ENCODE measurements around the gene ADAR.
A peak's percentile ranks its signal among the peaks of the same experiment; 100 is the strongest.
"Not testable (repeated sequence)": the region's sequence is repeated elsewhere in the genome, so short reads cannot be mapped to it uniquely, and the experiment has no call there.

The ADAR gene, protein sequence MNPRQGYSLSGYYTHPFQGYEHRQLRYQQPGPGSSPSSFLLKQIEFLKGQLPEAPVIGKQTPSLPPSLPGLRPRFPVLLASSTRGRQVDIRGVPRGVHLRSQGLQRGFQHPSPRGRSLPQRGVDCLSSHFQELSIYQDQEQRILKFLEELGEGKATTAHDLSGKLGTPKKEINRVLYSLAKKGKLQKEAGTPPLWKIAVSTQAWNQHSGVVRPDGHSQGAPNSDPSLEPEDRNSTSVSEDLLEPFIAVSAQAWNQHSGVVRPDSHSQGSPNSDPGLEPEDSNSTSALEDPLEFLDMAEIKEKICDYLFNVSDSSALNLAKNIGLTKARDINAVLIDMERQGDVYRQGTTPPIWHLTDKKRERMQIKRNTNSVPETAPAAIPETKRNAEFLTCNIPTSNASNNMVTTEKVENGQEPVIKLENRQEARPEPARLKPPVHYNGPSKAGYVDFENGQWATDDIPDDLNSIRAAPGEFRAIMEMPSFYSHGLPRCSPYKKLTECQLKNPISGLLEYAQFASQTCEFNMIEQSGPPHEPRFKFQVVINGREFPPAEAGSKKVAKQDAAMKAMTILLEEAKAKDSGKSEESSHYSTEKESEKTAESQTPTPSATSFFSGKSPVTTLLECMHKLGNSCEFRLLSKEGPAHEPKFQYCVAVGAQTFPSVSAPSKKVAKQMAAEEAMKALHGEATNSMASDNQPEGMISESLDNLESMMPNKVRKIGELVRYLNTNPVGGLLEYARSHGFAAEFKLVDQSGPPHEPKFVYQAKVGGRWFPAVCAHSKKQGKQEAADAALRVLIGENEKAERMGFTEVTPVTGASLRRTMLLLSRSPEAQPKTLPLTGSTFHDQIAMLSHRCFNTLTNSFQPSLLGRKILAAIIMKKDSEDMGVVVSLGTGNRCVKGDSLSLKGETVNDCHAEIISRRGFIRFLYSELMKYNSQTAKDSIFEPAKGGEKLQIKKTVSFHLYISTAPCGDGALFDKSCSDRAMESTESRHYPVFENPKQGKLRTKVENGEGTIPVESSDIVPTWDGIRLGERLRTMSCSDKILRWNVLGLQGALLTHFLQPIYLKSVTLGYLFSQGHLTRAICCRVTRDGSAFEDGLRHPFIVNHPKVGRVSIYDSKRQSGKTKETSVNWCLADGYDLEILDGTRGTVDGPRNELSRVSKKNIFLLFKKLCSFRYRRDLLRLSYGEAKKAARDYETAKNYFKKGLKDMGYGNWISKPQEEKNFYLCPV

DNA sequence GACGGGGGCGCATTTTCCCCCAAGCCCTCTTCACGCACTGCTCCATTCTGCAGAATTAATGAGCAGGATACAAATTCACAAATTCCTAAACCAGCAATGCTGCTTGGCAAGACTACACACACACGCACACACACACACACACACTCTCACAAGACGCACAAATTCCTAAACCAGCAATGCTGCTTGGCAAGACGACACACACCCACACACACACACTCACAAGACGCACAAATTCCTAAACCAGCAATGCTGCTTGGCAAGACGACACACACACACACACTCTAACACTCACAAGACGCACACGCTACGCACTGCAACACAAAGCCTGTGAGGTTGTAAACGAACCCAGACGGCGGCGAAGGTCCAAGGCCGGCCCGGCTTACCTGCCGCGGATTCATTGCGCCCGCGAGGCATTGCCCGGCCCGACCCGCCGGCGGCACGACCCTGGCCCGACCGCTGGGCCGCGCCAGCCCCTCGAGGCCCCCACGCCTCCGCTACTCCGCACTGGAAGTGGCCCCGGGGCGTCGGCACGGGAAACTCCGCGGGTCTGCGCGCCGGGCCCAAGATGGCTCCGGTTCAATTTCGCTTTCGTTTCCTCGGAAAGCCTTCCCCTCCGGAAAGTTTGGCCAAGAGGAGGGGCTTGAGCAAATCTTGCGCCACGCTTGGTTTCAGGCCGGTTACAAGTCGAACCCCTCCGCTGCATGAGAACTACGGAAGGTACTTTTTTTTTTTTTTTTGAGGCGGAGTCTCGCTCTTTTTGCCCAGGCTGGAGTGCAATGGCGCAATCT, at the start of gene ADAR:
Gene ADAR, minus strand, starts transcription at position 578 of the 788 bp plus-strand sequence. Its CDS starts 180 bp downstream, at position 398.
- DNase-seq (ENCODE audit: low read depth in 2 of 2, low spot score in 1 of 2) = peak; percentile 71 to 85

DNA sequence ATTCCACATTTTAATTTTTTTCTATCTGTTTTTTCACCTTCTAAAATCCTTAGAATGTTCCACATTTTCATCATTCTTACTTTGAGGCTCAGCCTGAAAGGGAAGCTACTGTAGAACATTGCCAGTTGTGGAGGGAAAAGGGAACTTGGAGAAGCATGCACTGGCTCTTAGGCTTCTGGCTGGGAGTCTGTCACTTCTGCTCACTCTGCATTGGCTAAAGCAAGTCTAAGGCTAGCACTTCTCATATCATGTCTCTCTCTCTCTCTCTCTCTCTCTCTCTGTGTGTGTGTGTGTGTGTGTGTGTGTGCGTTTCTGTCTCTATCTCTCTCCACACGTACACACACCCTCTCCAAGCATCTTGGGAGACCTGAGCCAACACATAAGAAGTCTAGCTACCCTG, 49.6 kb upstream of the ADAR start:
- DNase-seq (ENCODE audit: low read depth in 2 of 2, low spot score in 1 of 2) = no peak

DNA sequence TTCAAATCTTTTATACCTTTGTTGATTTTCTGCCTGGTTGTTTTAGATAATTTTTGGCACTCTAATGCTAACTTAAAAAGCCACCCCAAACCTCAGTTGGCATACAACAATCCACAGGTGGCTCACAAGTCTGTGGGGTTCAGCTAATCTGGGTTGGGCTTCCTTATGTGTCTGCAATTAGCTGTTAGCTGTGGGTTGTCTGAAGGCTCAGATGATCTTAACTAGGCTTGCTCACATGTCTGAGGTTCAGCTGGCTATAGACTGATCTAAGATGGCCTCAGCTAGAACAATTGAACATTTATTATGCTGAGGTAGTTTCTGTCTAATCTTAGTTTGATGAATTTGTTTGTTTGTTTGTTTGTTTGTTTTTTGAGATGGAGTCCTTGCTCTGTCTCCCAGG, 44.9 kb upstream of the ADAR start:
- DNase-seq (ENCODE audit: low read depth in 2 of 2, low spot score in 1 of 2) = no peak

DNA sequence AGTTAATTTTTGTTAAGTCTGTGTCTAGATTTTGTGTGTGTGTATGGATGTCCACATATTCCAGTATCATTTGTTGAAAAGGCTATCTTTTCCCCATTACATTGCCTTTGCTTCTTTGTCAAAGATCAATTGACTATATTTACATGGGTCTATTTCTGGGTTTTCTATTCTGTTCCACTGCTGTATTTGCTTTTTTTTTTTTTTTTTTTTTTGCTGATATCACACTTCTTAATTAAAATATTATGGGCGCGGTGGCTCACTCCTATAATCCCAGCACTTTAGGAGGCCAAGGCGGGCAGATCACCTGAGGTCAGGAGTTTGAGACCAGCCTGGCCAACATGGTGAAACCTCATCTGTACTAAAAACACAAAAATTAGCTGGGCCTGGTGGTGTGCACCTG, 36.7 kb upstream of the ADAR start:
- DNase-seq (ENCODE audit: low read depth in 2 of 2, low spot score in 1 of 2) = not testable (repeated sequence)

DNA sequence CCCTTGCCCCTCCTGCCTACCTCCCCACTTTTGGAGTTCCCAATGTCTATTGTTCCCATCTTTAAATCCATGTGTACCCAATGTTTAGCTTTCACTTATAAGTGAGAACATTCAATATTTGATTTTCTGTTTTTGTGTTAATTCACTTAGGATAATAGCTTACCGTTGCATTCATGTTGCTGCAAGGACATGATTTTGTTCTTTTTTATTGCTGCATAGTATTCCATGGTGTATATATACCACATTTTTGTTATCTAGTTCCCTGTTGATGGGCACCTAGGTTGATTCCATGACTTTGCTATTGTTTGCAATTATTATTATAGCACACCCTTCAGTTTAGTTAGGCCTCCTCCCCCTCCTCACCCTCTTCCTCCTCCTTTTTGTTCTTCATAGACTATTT, 33.5 kb upstream of the ADAR start:
- DNase-seq (ENCODE audit: low read depth in 2 of 2, low spot score in 1 of 2) = no peak

DNA sequence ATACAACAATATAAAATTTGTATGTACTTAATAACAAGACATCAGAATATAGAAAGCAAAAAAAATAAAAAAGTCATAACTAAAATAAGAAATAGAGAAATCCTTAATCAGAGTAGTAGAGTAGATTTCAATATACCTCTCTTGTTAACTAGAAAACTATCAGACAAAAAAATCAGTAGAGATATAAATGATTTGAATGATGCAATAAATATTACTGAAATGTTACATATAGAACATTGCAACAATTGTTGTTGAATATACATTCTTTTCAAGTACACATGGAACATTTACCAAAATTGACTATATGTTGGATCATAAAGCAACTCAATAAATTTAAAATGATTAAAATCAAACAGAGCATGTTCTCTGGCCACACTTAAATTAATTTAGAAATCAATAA, 31.9 kb upstream of the ADAR start:
- no peak for DNase-seq (ENCODE audit: low read depth in 2 of 2, low spot score in 1 of 2)

DNA sequence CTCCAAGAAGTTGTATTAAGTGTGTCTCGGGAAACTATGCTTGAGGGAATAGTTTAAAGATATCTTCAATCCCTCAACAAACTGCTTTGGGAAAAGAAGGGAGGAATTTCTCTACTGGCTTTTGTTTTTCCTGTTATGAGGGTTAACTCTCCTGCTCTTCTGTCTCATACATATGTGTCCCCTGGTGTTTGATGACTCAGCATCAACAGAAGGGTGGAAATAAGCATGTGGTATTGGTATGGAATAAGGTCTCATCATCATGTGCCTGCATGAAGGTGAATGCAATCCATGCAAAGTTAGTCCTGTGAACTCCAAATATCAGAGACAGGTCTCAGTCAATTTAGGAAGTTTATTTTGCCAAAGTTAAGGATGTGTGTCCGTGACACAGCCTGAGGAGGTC, 27.2 kb upstream of the ADAR start:
- no peak for DNase-seq (ENCODE audit: low read depth in 2 of 2, low spot score in 1 of 2)

DNA sequence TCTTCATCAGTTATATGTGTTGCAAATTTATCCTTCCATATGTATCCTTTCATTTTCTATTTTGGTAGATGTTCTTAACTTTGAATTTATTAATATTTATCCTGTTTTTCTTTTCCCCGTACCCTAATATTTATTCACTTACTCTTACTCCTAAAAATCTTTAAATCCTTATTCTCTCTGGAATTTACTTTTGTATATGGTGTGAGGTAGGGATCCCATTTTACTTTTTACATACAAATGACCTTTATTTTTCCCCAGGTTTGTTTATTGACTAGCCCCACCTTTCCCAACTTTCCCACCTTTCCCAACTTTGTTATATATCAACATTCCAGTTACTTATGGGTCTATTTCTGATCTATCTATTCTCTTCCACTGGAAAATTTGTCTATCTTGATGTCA, 21.7 kb upstream of the ADAR start:
- no peak for DNase-seq (ENCODE audit: low read depth in 2 of 2, low spot score in 1 of 2)

DNA sequence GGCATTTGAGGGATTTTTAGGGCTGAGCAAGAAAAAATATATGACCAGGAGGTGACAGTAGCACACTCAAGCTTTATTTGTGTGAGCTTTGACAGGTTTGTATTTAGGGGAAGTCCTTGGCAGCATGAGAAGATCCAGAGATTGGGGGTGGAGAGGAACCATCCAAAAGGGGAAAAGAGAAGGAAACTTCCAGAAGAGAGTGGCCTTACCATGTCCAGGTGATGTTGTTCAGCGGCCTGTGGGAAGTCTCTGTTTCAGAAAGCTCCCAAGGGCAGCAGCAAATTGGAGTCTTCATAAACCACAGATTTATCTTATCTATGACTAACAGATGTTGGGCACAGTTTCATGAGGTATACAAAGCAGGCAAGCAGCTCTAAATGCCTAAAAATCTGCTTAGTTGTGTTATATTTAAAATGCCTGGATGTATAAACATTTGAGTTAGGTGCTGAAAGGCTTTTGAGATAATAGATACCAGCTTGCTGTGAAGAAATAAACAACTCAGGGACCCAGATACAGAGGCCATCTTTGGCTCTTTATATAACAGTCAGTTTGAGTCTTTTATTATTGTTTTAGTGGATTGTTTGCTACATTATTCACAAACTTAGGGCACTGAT, 21.2 kb upstream of the ADAR start:
- no peak for DNase-seq (ENCODE audit: low read depth in 2 of 2, low spot score in 1 of 2)

DNA sequence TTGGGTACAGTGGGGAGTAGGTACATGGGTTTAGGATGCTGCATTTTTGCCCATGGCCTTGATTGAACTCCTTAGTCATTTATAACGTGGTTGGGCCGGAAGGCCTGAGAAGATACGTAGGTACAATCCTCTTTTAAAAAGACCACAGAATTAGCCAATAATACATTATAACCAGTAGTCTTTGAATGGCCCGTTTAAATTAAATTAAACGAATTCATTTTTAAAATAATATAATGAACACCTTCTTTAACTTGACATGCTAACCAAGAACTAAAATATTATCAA, 20.1 kb upstream of the ADAR start:
- no peak for DNase-seq (ENCODE audit: low read depth in 2 of 2, low spot score in 1 of 2)

DNA sequence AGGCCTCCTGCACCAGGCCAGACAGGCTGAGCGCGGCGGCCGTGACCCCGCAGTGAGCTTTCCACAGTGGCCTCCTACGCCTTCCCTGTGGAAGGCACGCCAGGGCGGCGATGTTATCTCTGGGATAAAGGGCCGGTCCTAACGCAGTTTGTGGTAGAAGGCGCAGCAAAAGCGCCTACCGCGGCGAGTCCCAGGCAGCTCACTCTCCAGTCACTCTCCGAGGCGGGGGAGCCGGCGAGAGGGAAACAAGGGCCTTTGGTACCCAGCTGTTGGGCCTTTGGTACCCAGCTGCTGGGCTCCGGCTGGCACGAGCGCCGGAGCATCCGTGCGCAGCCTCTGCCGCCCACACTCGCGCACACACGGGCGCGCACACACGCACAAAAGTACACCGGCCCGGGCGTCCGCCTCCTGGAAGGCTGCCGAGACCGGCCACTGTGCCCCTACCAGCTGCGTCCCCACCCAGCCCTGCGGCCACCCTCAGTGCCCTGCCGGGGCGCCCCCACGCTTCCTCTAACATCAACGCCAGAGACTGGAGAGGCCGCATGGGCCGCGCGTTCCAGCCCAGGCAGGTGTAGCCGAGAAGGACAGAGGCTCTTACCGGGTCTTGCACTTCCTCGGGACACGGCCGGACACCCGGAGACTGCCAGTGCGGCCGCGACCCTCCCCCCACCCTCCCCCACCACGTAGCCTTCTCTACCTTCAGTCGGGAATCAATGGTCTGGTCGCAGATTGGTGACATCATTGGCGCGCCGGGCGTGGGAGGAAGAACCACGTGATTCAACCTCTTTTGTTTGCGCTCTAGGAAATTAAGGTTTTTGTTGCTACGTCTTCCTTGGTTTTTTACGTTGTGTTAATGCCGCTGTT, 19.5 kb upstream of the ADAR start:
- DNase-seq (ENCODE audit: low read depth in 2 of 2, low spot score in 1 of 2) = peak; percentile 84 to 90

DNA sequence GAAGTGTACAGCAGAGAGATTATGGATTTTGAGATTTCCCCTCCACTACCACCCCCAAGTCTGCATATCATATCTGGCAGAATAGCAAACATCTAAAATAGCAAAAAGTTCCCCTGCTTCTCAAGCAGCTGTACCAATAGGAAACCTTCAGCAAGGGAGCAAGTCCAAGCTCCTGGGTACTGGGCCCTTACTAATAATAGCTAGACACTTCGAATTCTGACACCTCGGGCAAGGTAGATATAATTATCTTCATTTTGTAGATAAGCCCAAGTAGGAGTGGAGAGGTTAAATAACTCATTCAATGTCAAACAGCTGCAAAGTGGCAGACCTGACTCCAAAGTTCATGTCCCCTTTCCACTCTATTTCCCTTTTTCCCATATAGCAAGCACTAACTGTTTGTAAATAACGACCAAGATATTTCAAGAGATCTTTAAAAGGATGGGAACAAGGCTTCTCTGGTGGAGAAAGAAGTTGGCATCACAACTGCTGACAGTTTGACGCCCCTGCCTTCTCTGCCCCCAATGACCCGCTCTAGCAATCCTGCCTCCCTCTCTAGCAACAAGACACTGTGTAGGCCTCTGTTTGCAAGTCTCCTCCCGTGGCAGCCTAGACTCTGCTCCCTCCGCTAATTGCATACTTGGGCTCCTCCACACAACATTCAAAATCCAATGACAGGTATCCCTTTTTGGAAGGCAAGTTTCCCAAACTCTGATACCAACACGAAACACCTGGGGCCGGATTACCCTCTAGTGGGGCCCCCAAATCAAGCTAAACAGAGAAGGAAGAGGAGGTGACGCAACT, 18.7 kb upstream of the ADAR start:
- no peak for DNase-seq (ENCODE audit: low read depth in 2 of 2, low spot score in 1 of 2)

DNA sequence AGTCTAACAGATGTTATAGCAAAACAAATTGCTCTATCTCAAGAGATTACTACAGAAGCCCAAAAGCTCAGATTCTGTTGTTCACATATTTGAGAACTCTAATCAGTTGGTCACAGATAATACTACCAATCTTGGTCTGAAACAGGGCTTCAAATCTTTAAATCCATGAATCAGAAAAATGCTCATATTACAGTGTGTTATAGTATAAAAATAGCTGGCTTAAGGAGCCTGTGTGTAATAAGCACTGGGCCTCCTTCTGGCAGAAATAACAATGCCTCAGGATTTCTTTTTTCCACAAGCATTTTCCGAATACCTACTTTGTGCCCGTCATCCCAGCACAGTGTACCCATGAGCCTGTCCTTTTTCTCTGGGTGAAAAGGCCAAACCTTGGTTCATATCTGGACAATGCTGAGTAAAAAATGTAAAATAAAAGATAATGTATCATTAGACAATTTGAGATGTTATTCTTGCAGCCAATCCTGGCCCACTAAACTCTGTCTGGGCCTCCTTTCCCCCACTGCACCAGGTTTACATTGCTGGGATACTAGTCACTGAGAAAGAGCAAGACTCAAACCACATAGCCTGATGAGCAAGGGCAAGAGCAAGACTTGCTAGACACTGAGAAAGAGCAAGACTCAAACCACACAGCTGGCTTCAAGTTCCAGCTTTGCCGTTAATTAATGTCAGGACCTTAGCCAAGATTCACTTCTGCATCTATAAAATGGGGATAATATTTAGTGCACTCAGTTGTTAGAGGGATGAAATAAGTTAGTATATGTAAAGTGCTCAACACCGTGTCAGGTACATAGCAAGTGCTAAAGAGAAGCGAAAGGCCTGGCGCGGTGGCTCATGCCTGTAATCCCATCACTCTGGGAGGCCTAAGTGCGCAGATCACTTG, 17.0 kb upstream of the ADAR start:
- no peak for DNase-seq (ENCODE audit: low read depth in 2 of 2, low spot score in 1 of 2)

DNA sequence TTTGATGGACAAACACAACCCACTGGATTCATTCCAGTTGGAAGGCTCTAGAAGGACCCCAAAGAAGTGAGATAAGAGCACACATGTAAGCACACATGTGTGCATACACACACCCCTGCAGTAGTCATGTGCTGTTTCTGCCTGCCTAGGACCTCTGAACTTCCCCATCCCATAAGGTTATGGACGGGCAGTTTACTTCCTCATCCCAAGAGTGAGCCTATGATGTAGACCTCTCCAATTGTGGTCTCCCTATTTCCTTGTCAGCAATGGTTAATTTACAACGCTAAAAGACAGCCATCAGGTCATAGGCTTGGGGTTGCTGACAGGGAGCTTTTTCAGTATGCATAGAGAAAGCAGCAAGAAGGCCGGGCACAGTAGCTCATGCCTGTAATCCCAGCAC, 15.4 kb upstream of the ADAR start:
- DNase-seq (ENCODE audit: low read depth in 2 of 2, low spot score in 1 of 2) = no peak

DNA sequence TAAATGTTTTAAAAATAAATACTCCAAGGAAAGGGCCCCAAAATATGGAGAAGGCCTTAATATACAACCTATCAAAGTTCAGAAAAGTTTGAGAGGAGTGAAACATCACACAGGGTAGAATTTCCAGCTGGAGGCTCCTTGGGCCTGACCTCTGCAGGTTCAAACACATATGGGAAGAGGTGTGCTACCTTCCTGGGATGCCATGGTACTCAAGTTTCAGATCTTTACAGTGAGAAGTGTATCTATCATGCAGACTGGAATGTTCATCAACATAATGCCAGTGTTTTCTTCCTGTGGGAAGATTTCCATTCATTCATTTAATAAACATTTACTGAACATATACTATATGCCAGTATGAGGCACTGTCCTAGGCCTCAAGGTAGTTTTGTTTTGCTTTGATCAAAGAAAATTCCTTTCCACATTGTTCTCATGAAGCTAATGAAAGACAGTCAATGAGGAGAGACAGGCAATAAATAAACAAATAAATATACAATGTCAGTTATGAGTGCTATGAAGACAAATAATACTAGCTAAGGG, 14.6 kb upstream of the ADAR start:
- DNase-seq (ENCODE audit: low read depth in 2 of 2, low spot score in 1 of 2) = no peak

DNA sequence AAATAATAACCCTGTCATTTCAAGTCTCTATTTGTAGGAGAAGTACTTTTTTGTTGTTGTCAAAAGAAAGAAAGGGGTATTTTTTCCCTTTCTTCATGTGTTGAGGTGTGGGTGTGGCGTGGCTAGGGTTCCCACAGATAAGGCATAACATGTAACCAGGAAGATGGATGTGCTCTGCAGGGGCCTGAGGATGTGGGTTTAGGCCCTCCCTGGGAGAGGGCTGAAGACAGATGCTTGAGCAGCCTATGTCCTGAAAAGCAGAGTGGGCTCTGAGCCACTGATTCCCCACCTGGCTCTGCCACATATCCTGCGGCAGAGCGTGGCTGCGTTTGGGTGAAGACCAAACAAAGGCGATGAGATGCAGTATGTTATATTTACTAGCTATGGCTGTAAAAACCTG, 13.9 kb upstream of the ADAR start:
- DNase-seq (ENCODE audit: low read depth in 2 of 2, low spot score in 1 of 2) = no peak

DNA sequence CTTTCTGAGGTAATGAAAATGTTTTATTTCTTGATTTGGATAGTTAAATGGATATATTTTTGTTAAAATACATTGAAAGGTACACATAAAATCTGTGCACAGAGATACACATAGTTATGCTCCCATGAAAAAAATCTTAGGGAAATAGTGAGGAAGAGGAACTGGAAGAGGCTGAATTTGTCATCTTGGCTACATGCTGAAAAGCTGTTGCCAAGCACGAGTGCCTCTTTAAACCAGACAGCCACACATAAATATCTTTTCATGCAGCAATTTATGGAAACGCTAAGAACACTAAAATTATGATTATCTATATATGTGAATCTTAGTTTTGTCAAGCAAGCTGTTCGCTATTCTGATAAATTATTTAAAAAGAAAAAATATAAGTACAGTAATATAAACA, 12.8 kb upstream of the ADAR start:
- no peak for DNase-seq (ENCODE audit: low read depth in 2 of 2, low spot score in 1 of 2)
